Measurements from ENCODE around the gene DIAPH2.

- TF ChIP-seq POLR2AphosphoS5 (IDR thresholded peaks at IDR 0.05; ENCODE audit: low read depth, low read length) (no peak), TAF1 (IDR thresholded peaks at IDR 0.05; ENCODE audit: low read depth, low read length) (no peak), POLR2A (IDR thresholded peaks at IDR 0.05; ENCODE audit: low read depth, low read length) (no peak), POU2F2 (IDR thresholded peaks at IDR 0.05; ENCODE audit: low read depth, low read length) (no peak), PAX5 (IDR thresholded peaks at IDR 0.05; ENCODE audit: insufficient read depth, low read length, severe bottlenecking) (no peak)
These were observed at the start of gene DIAPH2 for GRCh38 chrX:96684339-96685209.

All from GM12891 (cell line).